ENCODE measurements around the gene CDK2AP2. TPM values are rescaled to one million over a fixed set of nuclear protein-coding genes. Genes with fewer than 3 reads are reported as not detected.
A peak's percentile ranks its signal among the peaks of the same experiment; 100 is the strongest.
"Not testable (repeated sequence)": the region's sequence is repeated elsewhere in the genome, so short reads cannot be mapped to it uniquely, and the experiment has no call there.

The CDK2AP2 gene
- polyA plus RNA-seq, 3 donors = 47.8 to 80.2 (median 78.5) TPM

DNA sequence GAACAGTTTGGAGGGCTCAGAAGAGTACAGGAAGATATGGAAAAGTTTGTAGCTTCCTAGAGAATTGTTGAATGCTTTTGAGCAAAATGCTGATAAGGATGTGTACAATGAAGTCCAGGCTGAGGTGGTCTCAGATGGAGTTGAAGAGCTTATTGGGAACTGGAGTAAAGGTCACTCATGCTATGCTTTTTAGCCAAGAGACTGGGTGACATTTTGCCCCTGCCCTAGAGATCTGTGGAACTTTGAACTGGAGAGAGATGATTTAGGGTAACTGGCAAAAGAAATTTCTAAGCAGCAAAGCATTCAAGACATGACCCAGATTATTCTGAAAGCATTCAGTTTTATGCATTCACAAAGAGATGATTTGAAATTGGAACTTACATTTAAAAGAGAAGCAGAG lies 43.2 kb upstream of the CDK2AP2 start:
- Histone ChIP-seq H3K4me2 (replicated peaks; ENCODE audit: extremely low read depth, low read length, poor library complexity, severe bottlenecking) (no peak overlapping the region), H4K20me1 (ENCODE audit: insufficient read depth, low read length) (no peaks in the 10 kb centered on the region), H3K36me3 (replicated peaks in 1 of 2; ENCODE audit: control insufficient read depth in 1 of 2, insufficient read depth in 2 of 2, low read length in 2 of 2) (no peaks in the 10 kb centered on the region), H3K27ac (ENCODE audit: low read depth in 1 of 2, low read length in 2 of 2) (no peak overlapping the region), H3K9ac (ENCODE audit: insufficient read depth, low read length, poor library complexity, severe bottlenecking) (no peak overlapping the region), H3K79me2 (ENCODE audit: insufficient read depth, low read length) (no peaks in the 10 kb centered on the region), H3K4me1 (ENCODE audit: control insufficient read depth in 1 of 2, insufficient read depth in 2 of 2, low read length in 2 of 2) (no peaks in the 10 kb centered on the region), H2AFZ (ENCODE audit: insufficient read depth, low read depth, low read length, poor library complexity, severe bottlenecking) (no peak overlapping the region), H3K4me3 (replicated peaks in 1 of 3; ENCODE audit: low read depth in 2 of 3, low read length in 3 of 3) (no peak overlapping the region), H3K9me3 (replicated peaks in 1 of 2; ENCODE audit: control insufficient read depth in 1 of 2, insufficient read depth in 1 of 2, low read length in 2 of 2) (peaks cover 0 to 5% of the 10 kb centered on the region in 2 donors), H3K27me3 (ENCODE audit: control insufficient read depth in 2 of 2, insufficient read depth in 2 of 2, low read length in 2 of 2) (no peaks in the 10 kb centered on the region)
- Mint-ChIP-seq H3K9me3 (peaks cover 4 to 23% (median 18%) of the 10 kb centered on the region in 7 donors), H3K27ac (peak overlapping the region in 1 of 7 donors; percentile 37), H3K27me3 (ENCODE audit: low read depth in 3 of 3) (peaks cover 6 to 9% (median 8%) of the 10 kb centered on the region in 3 donors), H3K4me3 (no peak overlapping the region), H3K36me3 (no peaks in the 10 kb centered on the region), H3K4me1 (no peaks in the 10 kb centered on the region)
- intact Hi-C loops (cut with micrococcal nuclease) = no loop called here
- TF ChIP-seq, protein P1, sequence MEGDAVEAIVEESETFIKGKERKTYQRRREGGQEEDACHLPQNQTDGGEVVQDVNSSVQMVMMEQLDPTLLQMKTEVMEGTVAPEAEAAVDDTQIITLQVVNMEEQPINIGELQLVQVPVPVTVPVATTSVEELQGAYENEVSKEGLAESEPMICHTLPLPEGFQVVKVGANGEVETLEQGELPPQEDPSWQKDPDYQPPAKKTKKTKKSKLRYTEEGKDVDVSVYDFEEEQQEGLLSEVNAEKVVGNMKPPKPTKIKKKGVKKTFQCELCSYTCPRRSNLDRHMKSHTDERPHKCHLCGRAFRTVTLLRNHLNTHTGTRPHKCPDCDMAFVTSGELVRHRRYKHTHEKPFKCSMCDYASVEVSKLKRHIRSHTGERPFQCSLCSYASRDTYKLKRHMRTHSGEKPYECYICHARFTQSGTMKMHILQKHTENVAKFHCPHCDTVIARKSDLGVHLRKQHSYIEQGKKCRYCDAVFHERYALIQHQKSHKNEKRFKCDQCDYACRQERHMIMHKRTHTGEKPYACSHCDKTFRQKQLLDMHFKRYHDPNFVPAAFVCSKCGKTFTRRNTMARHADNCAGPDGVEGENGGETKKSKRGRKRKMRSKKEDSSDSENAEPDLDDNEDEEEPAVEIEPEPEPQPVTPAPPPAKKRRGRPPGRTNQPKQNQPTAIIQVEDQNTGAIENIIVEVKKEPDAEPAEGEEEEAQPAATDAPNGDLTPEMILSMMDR (IDR thresholded peaks at IDR 0.05) = no peak
- DNase-seq = no peak

DNA sequence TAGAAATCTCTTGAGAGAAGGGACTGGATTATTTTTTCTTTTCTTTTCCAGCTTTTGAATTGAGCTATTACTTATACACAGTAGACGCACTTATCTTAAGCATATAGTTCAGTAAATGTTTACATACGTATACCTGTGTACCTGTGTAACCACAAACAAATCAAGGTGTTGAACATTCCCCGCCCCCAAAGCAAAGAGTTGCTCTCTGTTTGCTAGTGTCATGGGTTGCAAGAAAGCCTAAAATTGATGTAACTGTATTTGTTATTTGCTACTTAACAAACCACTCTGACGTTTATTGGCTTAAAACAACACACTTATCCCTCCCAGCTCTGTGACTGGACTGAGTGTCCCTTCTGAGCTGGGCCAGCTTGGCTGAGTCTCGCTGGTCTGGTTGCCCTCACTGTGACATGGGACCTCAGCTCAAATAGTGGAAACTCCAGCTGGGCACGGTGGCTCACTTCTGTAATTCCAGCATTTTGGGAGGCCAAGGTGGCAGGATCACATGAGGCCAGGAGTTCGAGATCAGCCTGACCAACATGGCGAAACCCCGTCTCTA lies 40.7 kb upstream of the CDK2AP2 start:
- Histone ChIP-seq H4K20me1 (ENCODE audit: insufficient read depth, low read length) (no peaks in the 10 kb centered on the region), H3K9me3 (replicated peaks in 1 of 2; ENCODE audit: control insufficient read depth in 1 of 2, insufficient read depth in 1 of 2, low read length in 2 of 2) (peaks cover 0 to 5% of the 10 kb centered on the region in 2 donors), H3K79me2 (ENCODE audit: insufficient read depth, low read length) (no peaks in the 10 kb centered on the region), H3K27me3 (ENCODE audit: control insufficient read depth in 2 of 2, insufficient read depth in 2 of 2, low read length in 2 of 2) (no peaks in the 10 kb centered on the region), H3K4me1 (ENCODE audit: control insufficient read depth in 1 of 2, insufficient read depth in 2 of 2, low read length in 2 of 2) (no peaks in the 10 kb centered on the region), H3K9ac (ENCODE audit: insufficient read depth, low read length, poor library complexity, severe bottlenecking) (no peak overlapping the region), H3K36me3 (replicated peaks in 1 of 2; ENCODE audit: control insufficient read depth in 1 of 2, insufficient read depth in 2 of 2, low read length in 2 of 2) (no peaks in the 10 kb centered on the region), H3K4me3 (replicated peaks in 1 of 3; ENCODE audit: low read depth in 2 of 3, low read length in 3 of 3) (no peak overlapping the region), H3K4me2 (replicated peaks; ENCODE audit: extremely low read depth, low read length, poor library complexity, severe bottlenecking) (no peak overlapping the region), H3K27ac (ENCODE audit: low read depth in 1 of 2, low read length in 2 of 2) (no peak overlapping the region), H2AFZ (ENCODE audit: insufficient read depth, low read depth, low read length, poor library complexity, severe bottlenecking) (no peak overlapping the region)
- intact Hi-C loops (cut with micrococcal nuclease) = loop anchor here in 1 of 2 donors (10.0 kb wide), 1 partner anchor 136 kb away; no protein-coding TSS in a partner anchor
- WGBS (ENCODE audit: insufficient coverage) = 81% methylated on average over 4 of the region's 9 CpGs
- no peaks in the 10 kb centered on the region for H3K4me1 Mint-ChIP-seq
- no peaks in the 10 kb centered on the region for H3K36me3 Mint-ChIP-seq
- H3K27me3 Mint-ChIP-seq (ENCODE audit: low read depth in 3 of 3) = peaks cover 3 to 16% (median 10%) of the 10 kb centered on the region in 3 donors
- no peak overlapping the region for H3K27ac Mint-ChIP-seq
- DNase-seq = no peak
- peaks cover 4 to 23% (median 18%) of the 10 kb centered on the region in 7 donors for H3K9me3 Mint-ChIP-seq
- H3K4me3 Mint-ChIP-seq = no peak overlapping the region
- TF ChIP-seq, protein P1 (IDR thresholded peaks at IDR 0.05) = no peak

DNA sequence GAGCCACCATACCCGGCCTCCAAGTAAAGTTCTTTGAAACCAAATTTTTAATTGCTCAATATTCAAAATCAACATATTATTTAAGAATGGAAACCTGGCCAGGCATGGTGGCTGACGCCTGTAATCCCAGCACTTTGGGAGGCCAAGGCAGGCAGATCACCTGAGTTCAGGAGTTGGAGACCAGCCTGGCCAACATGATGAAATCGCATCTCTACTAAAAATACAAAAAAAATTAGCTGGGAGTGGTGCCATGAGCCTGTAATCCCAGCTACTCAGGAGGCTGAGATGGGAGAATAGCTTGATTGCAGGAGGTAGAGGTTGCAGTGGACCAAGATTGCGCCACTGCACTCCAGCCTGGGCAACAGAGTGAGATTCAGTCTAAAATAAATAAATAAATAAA lies 40.1 kb upstream of the CDK2AP2 start:
- WGBS (ENCODE audit: insufficient coverage) = 80% methylated on average over 1 of the region's 4 CpGs
- not testable (repeated sequence) for H3K4me1 Mint-ChIP-seq, H3K36me3 Mint-ChIP-seq

More for the DNA sequence above, 40.1 kb upstream of the CDK2AP2 start:
- H3K4me2 ChIP-seq (replicated peaks; ENCODE audit: extremely low read depth, low read length, poor library complexity, severe bottlenecking); H3K9me3 ChIP-seq (replicated peaks in 1 of 2; ENCODE audit: control insufficient read depth in 1 of 2, insufficient read depth in 1 of 2, low read length in 2 of 2); H3K79me2 ChIP-seq (ENCODE audit: insufficient read depth, low read length); H3K4me3 Mint-ChIP-seq; H3K27me3 ChIP-seq (ENCODE audit: control insufficient read depth in 2 of 2, insufficient read depth in 2 of 2, low read length in 2 of 2); H3K27ac Mint-ChIP-seq; H3K4me1 ChIP-seq (ENCODE audit: control insufficient read depth in 1 of 2, insufficient read depth in 2 of 2, low read length in 2 of 2); H3K27ac ChIP-seq (ENCODE audit: low read depth in 1 of 2, low read length in 2 of 2); H2AFZ ChIP-seq (ENCODE audit: insufficient read depth, low read depth, low read length, poor library complexity, severe bottlenecking); DNase-seq; H3K36me3 ChIP-seq (replicated peaks in 1 of 2; ENCODE audit: control insufficient read depth in 1 of 2, insufficient read depth in 2 of 2, low read length in 2 of 2); H3K4me3 ChIP-seq (replicated peaks in 1 of 3; ENCODE audit: low read depth in 2 of 3, low read length in 3 of 3); H4K20me1 ChIP-seq (ENCODE audit: insufficient read depth, low read length); H3K9ac ChIP-seq (ENCODE audit: insufficient read depth, low read length, poor library complexity, severe bottlenecking): not testable (repeated sequence)
- intact Hi-C loops (cut with micrococcal nuclease) = loop anchor here in 1 of 2 donors (10.0 kb wide), 1 partner anchor 137 kb away; no protein-coding TSS in a partner anchor
- H3K27me3 Mint-ChIP-seq (ENCODE audit: low read depth in 3 of 3) = peaks cover 3 to 11% (median 9%) of the 10 kb centered on the region in 3 donors
- H3K9me3 Mint-ChIP-seq = peaks cover 4 to 23% (median 18%) of the 10 kb centered on the region in 7 donors

Data from CD14-positive monocyte (primary cell).